Activated CD4-positive, CD25-positive, alpha-beta regulatory T cell treated with anti-CD3 and anti-CD28 coated beads, Interleukin-2, amount 50 U/mL, for 16 hours (primary cell): ENCODE data around the gene MAPK14.
"Not testable (repeated sequence)": the region's sequence is repeated elsewhere in the genome, so short reads cannot be mapped to it uniquely, and the experiment has no call there.

Experiments used
- DNase-seq: peaks from one replicate; pipeline ENCODE4 v3.0.0-alpha.2; 2020; ENCODE audit warnings: low read depth, low spot score

Gene MAPK14

DNA sequence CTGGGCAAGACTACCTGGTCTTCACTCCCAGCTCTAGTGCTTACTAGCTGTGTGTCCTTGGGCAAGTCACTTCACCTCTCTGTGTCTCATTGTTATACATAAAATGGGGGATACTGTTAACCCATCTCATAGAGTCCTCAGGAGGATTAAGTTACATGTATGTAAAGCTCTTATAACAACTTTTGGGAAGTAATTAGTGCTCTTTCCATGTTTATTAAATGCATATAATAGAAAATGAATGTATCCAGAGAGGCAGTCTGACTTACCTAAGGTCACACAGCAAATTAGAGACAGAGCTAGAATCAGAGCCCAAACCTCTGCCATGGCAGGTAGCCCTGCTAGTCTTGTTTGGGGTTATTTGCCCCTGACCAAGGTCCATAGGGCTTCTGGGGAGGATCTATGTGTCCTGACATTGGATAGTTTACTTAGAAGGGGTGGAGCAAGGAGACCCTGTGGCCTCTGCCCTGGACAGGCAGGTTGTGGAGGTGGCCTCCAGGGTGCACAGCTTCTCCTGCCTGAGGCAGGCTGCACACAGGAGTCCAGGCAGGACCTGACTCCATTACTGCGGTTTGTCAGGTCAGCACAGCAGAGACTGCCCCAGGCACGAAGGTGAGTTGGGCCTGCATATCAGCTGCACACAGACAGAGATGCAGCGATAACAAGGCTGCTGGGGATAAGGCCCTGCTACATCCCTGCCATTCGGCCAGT, 94.3 kb downstream of the MAPK14 start:
- DNase-seq, result no peak

DNA sequence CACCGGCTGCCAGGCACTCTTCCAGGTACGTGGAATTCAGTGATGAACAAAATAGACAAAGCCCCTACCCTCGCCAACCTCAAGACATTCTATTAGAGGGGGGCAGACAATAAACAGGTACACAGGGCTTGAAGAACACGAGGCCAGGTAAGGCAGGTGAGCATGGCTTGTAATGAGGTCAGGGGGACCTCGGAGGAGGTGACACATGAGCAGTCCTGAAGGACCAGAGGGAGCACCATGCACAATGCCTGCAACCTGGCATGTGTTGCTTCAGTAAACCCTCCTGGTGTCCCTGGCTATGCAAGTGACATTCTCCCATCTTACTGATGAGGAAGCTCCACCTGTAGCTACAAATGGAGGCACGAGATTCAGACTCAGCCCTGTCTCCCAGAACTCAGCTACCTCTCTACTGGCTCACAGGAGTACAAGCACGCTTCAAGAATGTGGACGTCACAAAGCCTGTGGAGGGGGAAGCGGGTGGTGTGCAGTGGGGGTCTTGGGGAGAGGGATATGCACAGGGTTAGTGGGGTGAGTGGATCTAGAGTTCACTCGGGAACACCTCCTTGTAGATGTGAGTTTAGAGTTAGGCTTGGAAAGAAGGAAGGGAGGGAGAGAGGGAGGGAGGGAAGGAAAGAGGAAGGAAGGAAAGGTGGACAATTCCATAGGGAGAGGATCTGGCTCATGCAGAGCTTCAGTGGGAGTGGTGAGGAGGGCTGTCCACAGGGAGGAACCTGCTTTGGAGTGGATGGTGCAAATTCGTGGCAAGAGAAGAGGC, 95.1 kb downstream of the MAPK14 start:
- DNase-seq, result no peak

DNA sequence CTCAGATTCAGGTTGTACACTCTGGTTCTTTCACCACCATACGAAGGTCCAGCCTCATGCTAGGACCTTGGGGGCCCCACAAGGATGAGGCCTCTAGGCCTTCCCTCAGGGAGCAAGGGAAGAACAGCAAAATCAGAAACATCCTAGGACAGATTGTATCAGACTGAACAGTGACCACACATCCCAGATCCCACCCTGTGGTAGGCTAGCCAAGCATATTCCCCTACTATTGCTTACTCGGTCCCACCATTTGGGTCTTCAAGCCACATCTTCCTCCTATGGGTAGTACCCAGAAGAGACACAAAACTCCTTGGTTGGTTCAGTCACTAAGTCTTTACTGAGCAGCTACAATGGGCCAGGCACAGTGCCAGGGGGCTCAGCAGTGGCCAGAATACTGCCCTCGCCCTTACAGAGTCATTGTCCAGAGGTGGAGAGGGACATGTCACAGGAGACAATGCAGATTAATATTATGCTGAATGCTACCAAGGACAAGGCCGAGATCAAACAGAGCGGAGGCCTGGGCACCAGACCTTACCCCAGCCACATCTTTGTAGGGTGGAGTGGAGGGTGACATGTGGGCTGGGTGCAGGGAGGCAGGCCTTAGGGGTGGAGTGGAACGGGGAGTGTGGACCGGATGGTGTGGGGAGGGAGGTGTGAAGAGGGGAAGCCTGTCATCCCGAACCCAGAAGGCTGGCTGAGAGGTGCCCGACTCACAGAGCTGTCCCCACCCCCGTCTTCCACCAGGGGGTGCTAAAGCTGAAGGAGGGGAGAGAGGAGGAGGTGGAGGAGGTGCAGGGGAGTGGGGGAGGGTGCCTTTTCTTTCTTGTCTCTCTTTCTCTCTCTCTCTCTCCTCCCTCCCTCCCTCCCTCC, 95.9 kb downstream of the MAPK14 start:
- peak; percentile 85 for DNase-seq

DNA sequence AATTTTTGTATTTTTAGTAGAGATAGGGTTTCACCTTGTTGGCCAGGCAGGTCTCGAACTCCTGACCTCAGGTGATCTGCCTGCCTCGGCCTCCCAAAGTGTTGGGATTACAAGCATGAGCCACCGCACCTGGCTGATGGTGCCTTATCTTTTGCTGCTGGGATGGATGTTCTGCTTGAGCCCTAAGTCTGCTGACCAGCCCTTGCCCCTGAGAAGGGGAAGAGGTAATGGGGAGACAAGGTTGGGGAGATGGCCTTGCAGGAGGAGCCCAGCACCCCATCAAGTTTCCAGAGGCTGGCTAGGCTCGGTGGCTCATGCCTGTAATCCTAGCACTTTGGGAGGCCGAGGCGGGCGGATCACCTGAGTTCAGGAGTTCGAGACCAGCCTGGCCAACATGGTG, 96.7 kb downstream of the MAPK14 start:
- DNase-seq, result not testable (repeated sequence)

DNA sequence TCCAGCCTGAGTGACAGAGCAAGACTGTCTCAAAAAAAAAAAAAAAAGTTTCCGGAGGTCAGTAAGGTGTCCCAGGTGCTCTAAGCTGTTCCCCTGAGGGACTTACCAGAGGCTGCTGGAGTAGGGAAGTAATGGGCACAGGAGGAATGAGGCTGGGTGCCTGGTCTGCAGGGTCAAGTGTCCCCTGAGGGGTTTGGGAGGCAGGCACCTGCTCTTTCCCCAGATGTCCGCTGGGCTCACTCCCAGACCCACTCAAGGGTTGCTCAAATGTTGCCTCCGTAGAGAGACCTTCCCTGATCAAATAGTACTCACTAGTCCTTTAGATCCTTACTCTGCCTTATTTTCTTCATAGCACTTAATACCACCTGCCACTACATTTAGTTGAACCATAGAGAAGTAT, 97.3 kb downstream of the MAPK14 start:
- DNase-seq, result no peak

DNA sequence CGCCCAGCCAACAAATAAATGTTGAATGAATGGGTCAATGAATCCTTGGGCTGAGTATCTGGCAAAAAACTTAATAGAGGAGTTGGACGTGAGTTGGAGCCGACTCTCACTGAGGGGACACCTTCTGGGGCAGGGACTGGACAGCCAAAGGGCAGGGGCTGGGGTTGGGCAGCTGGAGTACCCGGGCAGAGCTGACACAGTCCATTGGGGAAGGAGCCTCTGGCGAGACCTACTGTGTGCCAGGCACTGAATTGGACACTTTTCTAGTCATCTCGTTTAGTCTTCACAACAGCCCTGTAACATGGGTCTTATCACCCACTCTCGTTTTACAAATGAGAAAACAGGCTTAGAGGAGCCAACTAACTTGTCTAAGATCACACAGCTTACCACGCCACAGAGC, 98.0 kb downstream of the MAPK14 start:
- no peak for DNase-seq

DNA sequence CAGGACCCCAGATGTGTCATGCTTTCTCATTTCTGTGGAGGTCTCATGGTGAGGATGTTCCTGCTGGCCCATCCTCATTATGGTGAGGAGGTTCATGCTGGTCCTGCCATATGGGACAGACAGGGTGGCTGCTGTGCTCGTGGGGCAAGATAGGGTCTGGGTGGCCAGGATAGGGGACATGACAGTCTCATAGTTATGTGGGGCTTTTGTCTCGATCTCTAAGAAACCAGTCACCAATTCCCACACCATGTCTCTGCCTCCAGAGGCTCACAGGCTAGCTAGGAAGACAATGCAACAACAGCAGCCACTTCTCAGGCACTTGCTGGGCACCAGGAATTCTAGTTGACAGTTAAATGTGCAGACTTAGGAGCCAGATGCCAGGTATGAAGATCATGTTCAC, 98.5 kb downstream of the MAPK14 start:
- DNase-seq, result no peak

DNA sequence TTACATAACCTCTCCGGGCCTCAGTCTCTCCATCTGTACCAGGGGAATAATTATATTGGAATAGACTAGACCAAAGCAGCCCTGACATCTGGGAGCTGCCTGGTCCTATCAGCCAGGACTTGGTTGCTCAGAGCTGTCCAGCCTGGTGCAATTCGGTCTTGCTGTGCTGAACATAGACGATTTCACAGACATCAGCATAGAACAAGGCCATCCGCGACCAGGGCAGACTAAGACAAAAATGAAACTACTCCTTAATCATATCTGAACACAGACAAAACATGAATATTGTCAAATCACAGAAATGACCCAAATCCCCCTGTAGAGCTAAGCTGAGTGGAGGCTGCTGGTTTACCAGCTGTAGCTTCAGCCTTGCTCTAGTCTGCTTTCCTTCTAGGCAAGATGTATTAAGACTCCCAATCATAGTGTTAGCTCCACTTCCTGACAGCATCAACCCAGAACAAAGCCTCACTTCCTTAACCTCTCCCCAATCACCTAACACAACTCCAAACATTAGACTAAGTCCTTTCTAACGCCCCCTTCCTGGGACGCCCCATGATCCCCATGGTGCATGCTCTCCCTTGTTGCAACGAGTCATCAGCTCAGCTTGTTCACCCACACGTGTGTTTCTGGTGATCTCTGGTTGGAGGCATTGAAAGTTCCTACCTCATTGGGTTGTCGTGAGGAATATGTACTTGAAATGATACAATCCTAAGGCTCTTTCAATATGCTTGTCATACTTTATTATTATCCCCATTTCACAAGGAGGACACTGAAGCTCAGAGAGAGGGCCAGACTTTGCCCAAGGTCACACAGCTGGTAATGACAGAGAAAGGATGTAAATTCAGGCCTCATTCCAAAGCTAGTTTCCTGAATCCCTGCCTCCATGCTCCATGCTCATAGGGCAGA, 99.2 kb downstream of the MAPK14 start:
- DNase-seq, result no peak

DNA sequence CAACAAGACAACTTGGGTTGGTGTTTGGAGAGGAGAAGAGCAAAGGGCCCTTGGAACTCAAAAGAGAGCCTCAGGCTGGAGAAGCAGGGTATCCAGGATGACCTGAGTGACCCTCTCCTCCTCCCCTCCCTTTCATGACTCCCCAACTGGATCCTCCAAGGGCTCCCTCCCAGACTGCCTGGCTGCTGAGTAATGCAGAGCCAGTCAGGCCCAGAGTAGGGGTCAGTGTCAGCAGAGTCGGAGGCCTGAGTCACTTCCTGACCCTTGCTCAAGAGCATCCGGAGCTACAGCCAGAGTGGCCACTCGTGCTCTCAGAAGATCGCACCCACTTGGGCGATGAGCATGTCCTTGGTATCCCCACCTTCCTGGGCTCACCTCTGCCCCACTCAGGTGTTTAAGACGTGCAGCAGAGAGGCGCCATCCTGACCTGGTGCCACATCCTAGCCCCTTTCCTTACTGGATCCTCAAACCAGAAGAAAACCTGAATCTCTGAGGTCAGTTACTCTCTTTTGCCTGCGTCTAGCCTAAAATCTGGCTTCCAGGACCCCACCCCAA, 99.9 kb downstream of the MAPK14 start:
- DNase-seq, result no peak

DNA sequence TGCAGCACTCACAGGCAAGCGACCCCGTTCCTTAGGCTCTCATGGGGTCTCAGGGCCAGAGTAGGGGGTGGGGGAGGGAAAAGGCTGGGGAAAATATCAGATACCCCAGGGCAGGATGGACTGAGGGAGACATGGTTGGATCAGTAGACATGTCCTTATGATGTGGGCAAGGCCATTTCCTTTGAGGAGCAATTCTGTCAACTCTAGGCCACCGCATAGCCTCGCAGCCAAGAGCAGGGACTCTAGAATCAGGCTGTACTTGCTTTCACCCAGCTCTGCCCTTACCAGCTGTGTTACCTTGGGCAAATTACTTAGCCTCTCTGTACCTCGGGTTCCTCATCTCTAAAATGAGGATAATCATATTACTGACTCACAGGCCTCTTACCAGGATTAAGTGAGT, 100.5 kb downstream of the MAPK14 start:
- DNase-seq, result no peak

DNA sequence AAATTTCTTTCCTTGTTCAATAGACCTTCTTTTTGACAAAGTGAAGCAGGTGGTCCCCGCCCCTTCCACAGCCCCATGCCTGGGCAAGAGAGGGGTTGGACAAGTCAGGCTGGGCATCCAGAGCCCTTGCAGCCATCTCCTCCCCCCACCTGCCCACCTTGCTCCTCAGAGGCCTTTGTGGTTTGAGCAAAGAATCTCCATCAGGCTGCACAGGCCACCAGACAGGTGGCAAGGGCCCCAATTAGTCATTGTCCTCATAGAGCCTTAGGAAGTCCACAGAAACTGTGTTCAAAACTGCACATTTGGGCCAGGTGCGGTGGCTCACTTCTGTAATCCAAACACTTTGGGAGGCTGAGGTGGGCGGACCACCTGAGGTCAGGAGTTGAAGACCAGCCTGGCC, 101.2 kb downstream of the MAPK14 start:
- no peak for DNase-seq

DNA sequence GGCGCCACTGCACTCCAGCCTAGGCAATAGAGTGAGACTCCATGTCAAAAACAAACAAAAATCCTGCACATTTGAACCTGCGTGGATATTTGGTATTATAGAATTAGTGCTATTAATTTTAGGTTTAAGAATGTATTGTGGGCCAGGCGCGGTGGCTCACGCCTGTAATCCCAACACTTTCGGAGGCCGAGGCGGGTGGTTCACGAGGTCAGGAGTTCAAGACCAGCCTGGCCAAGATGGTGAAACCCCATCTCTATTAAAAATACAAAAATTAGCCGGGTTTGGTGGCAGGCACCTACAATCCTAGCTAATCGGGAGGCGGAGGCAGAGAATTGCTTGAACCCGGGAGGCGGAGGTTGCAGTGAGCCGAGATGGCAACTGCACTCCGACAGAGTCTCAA, 101.7 kb downstream of the MAPK14 start:
- not testable (repeated sequence) for DNase-seq

DNA sequence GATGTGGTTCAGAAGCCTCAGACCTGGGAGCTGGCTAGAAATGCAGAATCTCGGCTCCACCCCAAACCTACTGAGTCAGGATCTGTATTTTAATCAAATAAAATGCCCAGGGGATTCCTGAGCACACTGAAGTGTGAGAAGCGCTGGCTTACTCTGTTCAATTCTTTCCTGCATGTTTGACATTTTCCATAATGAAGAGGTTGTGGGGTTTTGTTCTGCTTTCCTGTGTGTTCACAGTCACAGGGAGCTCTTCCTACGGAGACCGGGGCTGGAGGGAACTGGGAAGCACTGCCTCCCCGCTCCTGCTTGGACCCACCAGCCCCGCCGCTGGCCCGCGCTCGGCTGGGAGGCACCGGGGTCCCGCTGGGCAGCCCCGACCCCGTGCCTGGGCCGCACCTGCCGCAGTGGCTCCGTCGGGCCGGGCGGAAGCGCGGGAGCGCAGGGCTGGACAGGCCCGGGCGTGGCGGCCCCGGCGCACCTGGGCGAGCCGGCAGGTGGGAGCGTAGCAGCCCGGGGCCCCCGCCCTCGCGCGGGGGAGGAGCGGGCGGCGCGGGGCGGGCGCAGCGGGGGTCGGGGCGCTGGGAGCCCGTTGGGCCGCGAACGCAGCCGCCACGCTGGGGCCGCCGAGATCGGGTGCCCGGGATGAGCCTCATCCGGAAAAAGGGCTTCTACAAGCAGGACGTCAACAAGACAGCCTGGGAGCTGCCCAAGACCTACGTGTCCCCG, 102.5 kb downstream of the MAPK14 start, which contains the start of gene MAPK13:
Gene MAPK13, plus strand, starts transcription at position 573 of the 726 bp plus-strand sequence. Its CDS starts 70 bp downstream, at position 643.
- DNase-seq, result no peak

DNA sequence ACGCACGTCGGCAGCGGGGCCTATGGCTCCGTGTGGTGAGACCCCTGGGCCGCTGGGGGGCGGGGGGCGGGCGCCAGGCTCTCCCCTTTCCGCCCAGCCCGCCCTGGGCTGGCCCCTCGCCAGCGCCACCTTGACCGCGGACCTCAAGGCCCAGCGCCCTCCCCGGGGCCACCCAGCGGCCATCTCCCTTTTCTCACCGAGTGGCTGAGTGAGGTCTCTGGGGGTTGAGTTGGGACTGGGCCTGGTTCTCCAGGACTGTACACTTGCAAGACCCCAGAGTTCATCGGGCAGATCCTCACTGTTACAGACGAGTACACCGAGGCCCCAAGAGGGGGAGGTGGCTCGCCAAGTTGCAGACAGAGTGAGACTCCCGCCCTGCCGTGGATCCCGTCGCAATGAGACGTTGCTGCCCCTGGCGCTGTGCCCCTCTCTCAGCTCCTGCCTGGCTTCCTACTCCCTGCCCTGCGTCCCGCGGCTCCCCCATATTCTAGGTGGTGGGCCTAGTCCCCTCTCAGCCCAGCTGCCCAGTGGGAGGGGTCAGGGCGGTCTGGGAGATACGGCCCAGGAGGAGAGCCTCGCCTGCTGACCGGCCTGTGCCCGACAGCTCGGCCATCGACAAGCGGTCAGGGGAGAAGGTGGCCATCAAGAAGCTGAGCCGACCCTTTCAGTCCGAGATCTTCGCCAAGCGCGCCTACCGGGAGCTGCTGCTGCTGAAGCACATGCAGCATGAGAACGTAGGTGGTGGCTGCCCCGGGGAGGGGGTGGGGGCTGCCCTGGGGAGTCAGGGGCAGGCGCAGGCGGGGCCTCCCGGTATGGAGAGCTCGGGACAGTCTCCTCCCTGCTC, 103.3 kb downstream of the MAPK14 start:
- peak; percentile 34 for DNase-seq

DNA sequence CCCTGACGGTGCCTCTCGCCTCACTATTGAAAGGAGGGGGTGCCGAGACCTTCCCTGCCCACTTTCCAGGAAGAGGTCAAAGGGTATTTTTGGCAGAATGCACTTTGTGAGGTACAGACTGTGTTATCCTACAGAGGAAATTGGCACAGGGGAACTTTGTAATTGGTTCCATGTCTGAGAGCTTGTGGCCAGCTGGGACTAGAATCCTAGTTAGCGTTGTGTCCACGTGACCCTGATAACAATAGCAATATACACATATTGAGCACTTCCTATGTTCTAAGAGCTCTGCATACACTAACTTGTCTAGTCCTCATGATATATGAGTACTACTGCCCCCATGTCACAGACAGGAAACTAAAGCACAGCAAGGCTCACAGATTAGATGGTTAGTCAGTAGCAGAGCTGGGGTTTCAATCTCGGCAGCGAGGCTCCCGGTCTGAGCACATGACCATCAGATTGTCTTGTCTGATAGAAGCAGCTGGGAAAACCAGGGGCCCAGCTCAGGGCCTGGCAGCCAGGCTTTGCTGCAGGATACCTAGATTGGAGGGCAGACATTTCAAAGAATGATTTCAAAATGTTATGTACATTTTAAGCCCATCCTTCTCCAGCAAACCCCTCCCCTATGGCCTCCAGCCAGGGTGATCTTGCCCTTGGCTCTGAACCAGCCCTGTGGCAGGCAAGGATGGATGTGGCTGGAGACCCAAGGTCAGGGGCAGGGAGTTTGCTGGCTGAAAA, 104.1 kb downstream of the MAPK14 start:
- peak; percentile 18 for DNase-seq

DNA sequence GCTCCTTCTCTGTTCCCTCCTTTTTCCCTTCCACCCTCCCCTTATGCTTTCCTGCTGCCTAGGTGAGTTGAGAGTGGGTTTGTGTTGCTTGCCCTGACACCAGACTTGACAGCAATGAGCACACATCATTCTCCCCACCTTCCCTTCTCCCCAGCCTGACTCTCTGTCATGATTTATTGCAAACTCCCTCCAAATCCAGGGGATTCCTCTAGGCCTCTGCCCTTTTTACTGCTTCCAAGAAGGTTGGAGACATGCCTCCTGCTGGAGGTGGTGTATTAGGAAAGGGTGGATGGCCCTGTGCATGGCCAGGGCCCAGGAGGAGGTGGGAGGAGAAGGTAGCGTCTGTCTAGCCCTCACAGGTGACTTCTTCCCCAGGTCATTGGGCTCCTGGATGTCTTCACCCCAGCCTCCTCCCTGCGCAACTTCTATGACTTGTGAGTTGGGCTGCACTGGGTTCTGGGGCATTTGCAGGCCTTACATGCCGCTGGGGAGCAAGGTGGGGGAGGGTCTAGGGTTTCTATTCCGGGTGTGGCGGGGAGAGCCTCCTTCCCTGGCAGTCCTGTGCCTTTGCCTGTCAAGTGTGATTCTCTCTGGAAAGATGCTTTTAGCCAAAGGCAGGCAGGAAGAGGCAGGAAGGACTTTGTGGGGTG, 104.8 kb downstream of the MAPK14 start:
- no peak for DNase-seq

DNA sequence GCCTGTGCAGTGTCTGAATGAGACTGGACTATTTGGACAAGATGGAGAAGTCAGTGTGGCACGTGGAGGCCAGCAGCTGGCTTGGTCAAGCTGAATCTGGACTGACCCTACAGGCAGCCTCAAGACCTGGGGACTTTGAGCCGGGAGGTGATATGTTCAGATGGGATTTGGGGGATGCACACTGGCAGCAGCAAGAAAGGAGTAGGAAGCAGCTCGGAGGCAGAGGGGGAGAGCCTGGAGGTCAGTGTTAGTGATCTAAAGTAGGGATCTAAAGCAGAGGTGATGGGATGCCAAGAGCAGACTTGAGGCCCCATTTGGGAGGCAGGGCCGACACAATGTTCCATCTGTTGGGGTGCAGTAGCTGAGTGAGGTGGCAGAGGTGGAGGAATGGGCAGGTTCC, 105.5 kb downstream of the MAPK14 start:
- no peak for DNase-seq

DNA sequence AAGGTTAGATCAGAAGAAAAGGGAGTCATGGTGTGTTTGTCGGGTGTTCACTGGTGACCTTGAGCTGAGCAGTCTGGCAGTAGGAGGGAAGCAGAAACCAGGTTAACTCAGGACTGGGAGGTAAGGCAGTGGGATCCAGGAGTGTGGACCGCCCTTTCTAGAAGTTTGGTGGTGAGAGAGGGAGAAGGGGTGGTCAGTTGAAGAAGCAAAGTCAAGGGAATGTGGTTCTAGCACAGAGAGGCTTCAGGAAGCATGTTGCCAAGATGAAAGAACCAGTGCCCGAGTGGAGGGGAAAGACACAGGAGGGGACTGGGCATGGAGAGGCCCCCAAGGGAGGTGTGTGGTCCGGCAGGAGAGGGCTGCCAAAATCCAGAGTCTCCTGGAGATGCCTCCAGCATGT, 106.3 kb downstream of the MAPK14 start:
- no peak for DNase-seq
